A549 treated with Mapracorat at 1 μM for 4 hours (cell line): Measurements from ENCODE around the gene OPN1SW. TPM values are rescaled to one million over a fixed set of nuclear protein-coding genes. Genes with fewer than 3 reads are reported as not detected.

Experiments
- total RNA-seq: library from RNA; stranded (reverse); fragments of 200-300 nt; extraction: Qiagen RNA extraction; gene quantifications from 5 replicates; pipeline ENCODE4 v1.2.3, GENCODE V29; 2022

The OPN1SW gene
- total RNA-seq: not detected in 5 replicates

GRCh38 chr7:128775744-128776474 lies at the start of gene OPN1SW:
Gene OPN1SW, minus strand, starts transcription at chr7:128775794. Its CDS starts 13 bp downstream, at chr7:128775781.

GRCh38 chr7:128791121-128791971 lies 15.8 kb upstream of the OPN1SW start, which contains the start of gene CCDC136:
Gene CCDC136, plus strand, starts transcription at chr7:128791968. Its CDS starts 444 bp downstream, at chr7:128792412.

GRCh38 chr7:128739048-128739962 lies 36.3 kb downstream of the OPN1SW start, which contains the start of gene CALU:
Gene CALU, plus strand, starts transcription at chr7:128739359. Its CDS starts 9,225 bp downstream, at chr7:128748584.

Other genes with a start within 250 kb of the OPN1SW start
- 0.26 to 1.1 TPM (median 0.34 TPM) in 5 replicates for gene GARIN1A, start 103.5 kb downstream of the OPN1SW start, total RNA-seq
- 123 to 185 TPM (median 155 TPM) in 5 replicates for gene CALU, start 36.4 kb downstream of the OPN1SW start, total RNA-seq
- gene CCDC136, start 16.2 kb upstream of the OPN1SW start, total RNA-seq: 1.4 to 2.2 TPM (median 2.0 TPM) in 5 replicates
- gene FLNC, start 54.6 kb upstream of the OPN1SW start, total RNA-seq: 3.6 to 5.7 TPM (median 3.8 TPM) in 5 replicates
- 237 to 276 TPM (median 253 TPM) in 5 replicates for gene ATP6V1F, start 87.1 kb upstream of the OPN1SW start, total RNA-seq
- gene KCP, start 134.9 kb upstream of the OPN1SW start, total RNA-seq: 0.05 to 0.30 TPM (median 0.15 TPM) in 5 replicates
- 13.4 to 16.7 TPM (median 14.9 TPM) in 5 replicates for gene IRF5, start 162.1 kb upstream of the OPN1SW start, total RNA-seq